DOHH2 (cell line): ENCODE results near the gene MUC12.

Experiments used
- CTCF ChIP-seq: fragments of 200-600 bp; sonication (generic); IDR thresholded peaks from one replicate; pipeline ENCODE4 v1.5.1; 2014; ENCODE audit warnings: antibody characterized with exemption, mild to moderate bottlenecking, low read depth, low read length; ENCODE audit not compliant: poor library complexity, severe bottlenecking
- EZH2phosphoT487 ChIP-seq: fragments of 200-600 bp; sonication (generic); IDR thresholded peaks from 2 replicates; pipeline ENCODE4 v1.6.1; 2017; ENCODE audit warnings: borderline replicate concordance, mild to moderate bottlenecking, antibody characterized with exemption, low read length, moderate library complexity, mixed read lengths

- TF ChIP-seq CTCF = no peak
- TF ChIP-seq EZH2phosphoT487 = no peak
Measured at GRCh38 chr7:100964630-100965029, 4.7 kb upstream of the MUC12 start.
